IMR-90 (cell line): ENCODE measurements around the gene BRAT1. TPM values are rescaled to one million over a fixed set of nuclear protein-coding genes. Genes with fewer than 3 reads are reported as not detected.
A peak's percentile ranks its signal among the peaks of the same experiment; 100 is the strongest.

ENCODE experiments used
- ATAC-seq: fragments of 200-7000 bp; cut with Tn5 transposase; 2 replicates; pipeline ENCODE4 v1.9.1; 2020; ENCODE audit warnings: low read depth, mild to moderate bottlenecking, moderate library complexity
- BruUV-seq: library from RNA; stranded (reverse); fragments of 400-500 nt; replicated peaks from 2 replicates; lab custom pipeline; 2021; lab: Mats Ljungman, UMichigan
- CTCF ChIA-PET: fragments of 300-600 bp; formaldehyde crosslinking; extraction: SDS; loops from one replicate; lab custom pipeline; 2021; ENCODE audit warnings: antibody characterized with exemption; lab: Yijun Ruan, JAX
- POLR2A ChIA-PET: fragments of 300-600 bp; sonication (Branson Sonifier 250); formaldehyde crosslinking; loops from one replicate; lab custom pipeline; 2022; ENCODE audit warnings: antibody characterized with exemption; ENCODE audit not compliant: unreplicated experiment; lab: Charles Lee
- DNase-seq: peaks from one replicate; pipeline ENCODE4 v3.0.0; 2013
- H2AFZ ChIP-seq: replicated peaks from 2 replicates; pipeline ENCODE3; 2013; ENCODE audit warnings: low read length, mild to moderate bottlenecking; ENCODE audit not compliant: poor library complexity
- H2AK5ac ChIP-seq: 2 replicates; pipeline ENCODE4 v1.6.1; 2013; ENCODE audit warnings: low read depth, low read length, inconsistent platforms
- H2AK9ac ChIP-seq: replicated peaks from 2 replicates; pipeline ENCODE3; 2013; ENCODE audit warnings: mild to moderate bottlenecking, low read depth, low read length, moderate library complexity; ENCODE audit not compliant: poor library complexity
- H2BK120ac ChIP-seq: 2 replicates; pipeline ENCODE4 v1.6.1; 2013; ENCODE audit warnings: low read depth, low read length, inconsistent platforms
- H2BK15ac ChIP-seq: 3 replicates; pipeline ENCODE4 v1.6.1; 2013; ENCODE audit warnings: low read depth, low read length, inconsistent platforms
- H2BK20ac ChIP-seq: 2 replicates; pipeline ENCODE4 v1.6.1; 2013; ENCODE audit warnings: low read depth, mild to moderate bottlenecking, inconsistent platforms, low read length, moderate library complexity
- H2BK5ac ChIP-seq: 2 replicates; pipeline ENCODE4 v1.6.1; 2013; ENCODE audit warnings: mild to moderate bottlenecking, low read depth, low read length, inconsistent platforms; ENCODE audit not compliant: poor library complexity, severe bottlenecking
- H3K14ac ChIP-seq: replicated peaks from 2 replicates; pipeline ENCODE4 v1.6.1; 2013; ENCODE audit warnings: low read depth, low read length, inconsistent platforms
- H3K18ac ChIP-seq: 2 replicates; pipeline ENCODE4 v1.6.1; 2013; ENCODE audit warnings: low read depth, low read length, control low read depth
- H3K23ac ChIP-seq: 2 replicates; pipeline ENCODE4 v1.6.1; 2013; ENCODE audit warnings: low read depth, low read length, inconsistent platforms
- H3K27ac ChIP-seq: 2 replicates; pipeline ENCODE4 v1.5.1; 2013; ENCODE audit warnings: mild to moderate bottlenecking, control low read depth, low read length; ENCODE audit not compliant: insufficient read depth
- H3K27me3 ChIP-seq: 2 replicates; pipeline ENCODE4 v1.6.1; 2013; ENCODE audit warnings: low read length; ENCODE audit not compliant: control insufficient read depth, insufficient read depth
- H3K36me3 ChIP-seq: 2 replicates; pipeline ENCODE4 v1.6.1; 2013; ENCODE audit warnings: low read length, mixed read lengths; ENCODE audit not compliant: control insufficient read depth, insufficient read depth
- H3K4ac ChIP-seq: 2 replicates; pipeline ENCODE4 v1.6.1; 2013; ENCODE audit warnings: low read depth, low read length, inconsistent platforms
- H3K4me1 ChIP-seq: 2 replicates; pipeline ENCODE4 v1.6.1; 2013; ENCODE audit warnings: low read length, mixed read lengths; ENCODE audit not compliant: control insufficient read depth, insufficient read depth
- H3K4me2 ChIP-seq: 2 replicates; pipeline ENCODE4 v1.6.1; 2013; ENCODE audit warnings: low read depth, mild to moderate bottlenecking, control low read depth, low read length, moderate library complexity
- H3K4me3 ChIP-seq: 2 replicates; pipeline ENCODE4 v1.5.1; 2013; ENCODE audit warnings: low read depth, mild to moderate bottlenecking, control low read depth, low read length, moderate library complexity; ENCODE audit not compliant: insufficient read depth
- H3K56ac ChIP-seq: 2 replicates; pipeline ENCODE4 v1.6.1; 2013; ENCODE audit warnings: low read length, inconsistent platforms; ENCODE audit not compliant: insufficient read depth; ENCODE audit errors: extremely low read depth
- H3K79me1 ChIP-seq, 2 experiments: 2 replicates each; pipeline ENCODE4 v1.6.1; 2013; ENCODE audit warnings: low read length in 2 of 2, inconsistent platforms in 1 of 2, low read depth in 1 of 2
- H3K9ac ChIP-seq: 2 replicates; pipeline ENCODE4 v1.6.1; 2013; ENCODE audit warnings: low read depth, low read length, control low read depth
- H3K9me1 ChIP-seq: 2 replicates; pipeline ENCODE4 v1.6.1; 2013; ENCODE audit warnings: low read length, inconsistent platforms; ENCODE audit not compliant: insufficient read depth
- H3K9me3 ChIP-seq: 2 replicates; pipeline ENCODE4 v1.6.1; 2013; ENCODE audit warnings: low read length; ENCODE audit not compliant: control insufficient read depth, insufficient read depth
- H4K20me1 ChIP-seq: 2 replicates; pipeline ENCODE4 v1.6.1; 2013; ENCODE audit warnings: low read length, inconsistent platforms; ENCODE audit not compliant: insufficient read depth
- H4K5ac ChIP-seq: 2 replicates; pipeline ENCODE4 v1.6.1; 2013; ENCODE audit warnings: mild to moderate bottlenecking, low read depth, low read length, control low read depth
- H4K8ac ChIP-seq, 2 experiments: 2 replicates each; pipeline ENCODE4 v1.6.1; 2013; ENCODE audit warnings: low read depth in 2 of 2, low read length in 2 of 2, control low read depth in 1 of 2, inconsistent platforms in 1 of 2
- H4K91ac ChIP-seq: 2 replicates; pipeline ENCODE4 v1.6.1; 2013; ENCODE audit warnings: low read depth, low read length, inconsistent platforms; ENCODE audit not compliant: insufficient read depth
- CHD1 ChIP-seq: IDR thresholded peaks from 2 replicates; pipeline ENCODE4 v1.6.1; 2012; ENCODE audit warnings: low read depth, low read length, improper control_type of control experiment
- POLR2A ChIP-seq: IDR thresholded peaks from 2 replicates; pipeline ENCODE4 v1.6.1; 2012; ENCODE audit warnings: mild to moderate bottlenecking, low read depth, low read length
- RCOR1 ChIP-seq: IDR thresholded peaks from 2 replicates; pipeline ENCODE4 v1.6.1; 2012; ENCODE audit warnings: mild to moderate bottlenecking, low read length, improper control_type of control experiment; ENCODE audit not compliant: insufficient replicate concordance
- RFX5 ChIP-seq: IDR thresholded peaks from 2 replicates; pipeline ENCODE4 v1.8.0; 2012; ENCODE audit warnings: low read depth, mild to moderate bottlenecking, low read length, moderate library complexity
- SMC3 ChIP-seq: fragments of 150-350 bp; IDR thresholded peaks from 2 replicates; pipeline ENCODE4 v1.6.1; 2016; ENCODE audit warnings: low read depth, mild to moderate bottlenecking, antibody characterized with exemption, low read length, moderate library complexity
- WGBS, 2 experiments: methylation state at CpG; one replicate each; pipeline versions ENCODE4 v1.1.5 to v1.1.7; 2013; ENCODE audit warnings: missing lambda C conversion rate in 2 of 2; ENCODE audit not compliant: insufficient read length in 1 of 2; ENCODE audit errors: extremely low coverage in 2 of 2; 5-methylcytosine and 5-hydroxymethylcytosine counted together
- dilution Hi-C: fragments of 300-500 bp; cut with HindIII; formaldehyde crosslinking; loops from one replicate; pipeline ENCODE4 v1.14.3; 2018; ENCODE audit warnings: low sequenced_read_pairs; ENCODE audit not compliant: unreplicated experiment
- in situ Hi-C: fragments of 300-500 bp; cut with MboI; formaldehyde crosslinking; loops from 3 replicates; pipeline ENCODE4 v1.14.3; 2019; ENCODE audit warnings: low sequenced_read_pairs, inconsistent platforms, mixed read lengths
- intact Hi-C: fragments of 100-400 bp; cut with micrococcal nuclease; formaldehyde crosslinking; loops from 2 replicates; pipeline ENCODE4 v1.10.0; 2022
- polyA plus RNA-seq, 3 experiments: library from polyadenylated mRNA; depleted of rRNA; stranded (reverse); fragments of >200 nt; gene quantifications; 2 replicates each; pipeline ENCODE4 v1.2.3, GENCODE V29; 2012; ENCODE audit warnings: low replicate concordance in 1 of 3
- total RNA-seq: library from RNA; depleted of rRNA; stranded (reverse); fragments of >200 nt; gene quantifications from 2 replicates; pipeline ENCODE4 v1.2.3, GENCODE V29; 2012

BRAT1 gene
- total and polyA plus RNA-seq, 2 of the 4 experiments (the other 2 are of a cell fraction): 6.8 to 21.9 TPM

DNA sequence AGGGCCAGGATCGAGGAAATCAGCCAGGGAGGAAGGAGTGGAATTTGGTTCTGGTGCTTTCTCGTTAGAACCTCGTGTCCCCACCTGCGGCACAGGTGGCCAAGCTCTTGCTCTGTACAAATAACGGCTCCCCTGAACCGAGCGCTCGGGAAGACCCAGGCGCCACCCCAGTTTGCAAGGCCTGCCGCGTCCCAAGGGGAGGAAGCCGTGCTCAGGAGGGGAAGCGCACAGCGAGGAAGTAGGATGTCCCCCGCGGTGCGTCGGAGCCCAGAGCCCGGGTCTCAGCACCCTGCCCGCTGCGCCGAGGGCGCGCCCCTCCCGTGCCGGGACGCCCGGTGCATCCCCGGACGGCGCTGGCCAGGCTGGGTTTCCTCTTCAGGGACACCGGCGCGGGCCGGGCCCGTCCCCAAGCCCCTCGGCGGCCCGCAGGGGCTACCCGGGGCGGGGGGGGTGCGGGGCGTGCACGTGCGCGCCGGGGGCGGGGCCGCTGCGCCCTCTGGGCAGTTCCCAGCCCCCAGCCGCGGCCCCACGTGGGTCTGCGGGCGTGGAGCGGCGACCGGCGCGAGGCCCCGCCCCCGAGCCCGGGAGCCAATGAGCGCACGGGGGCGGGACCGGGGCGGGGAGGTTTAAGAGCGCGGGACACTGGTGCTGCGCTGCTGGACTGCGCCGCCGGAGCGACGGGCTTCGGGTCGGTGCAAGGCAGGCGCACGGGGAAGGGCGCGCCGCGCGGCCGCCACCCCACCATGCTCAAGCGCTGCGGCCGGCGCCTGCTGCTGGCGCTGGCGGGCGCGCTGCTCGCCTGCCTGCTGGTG, 36.0 kb downstream of the BRAT1 start, which contains the start of gene LFNG (continued):
- TF ChIP-seq SMC3: no peak
- TF ChIP-seq CHD1: no peak

DNA sequence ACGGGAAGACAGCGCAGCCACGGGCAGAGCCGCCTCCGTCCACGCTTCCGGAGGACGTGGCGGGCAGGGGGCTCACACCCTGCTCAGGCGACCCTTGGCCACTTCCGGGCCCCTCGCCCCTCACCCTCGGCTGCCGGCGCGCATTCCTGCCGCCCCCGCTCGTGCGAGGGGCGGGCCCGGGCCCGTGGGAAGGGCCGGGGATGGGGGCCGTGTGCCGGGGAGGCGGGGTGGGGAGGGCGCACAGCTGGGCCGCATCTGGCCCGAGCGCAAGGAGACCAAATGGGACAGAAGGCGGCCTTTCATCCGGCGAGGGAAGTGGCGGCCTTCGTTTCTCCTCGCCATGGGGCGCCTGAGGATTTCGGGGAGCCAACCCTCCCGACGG, 36.6 kb downstream of the BRAT1 start:
- Histone ChIP-seq H2BK15ac (peak overlapping the region; percentile 83; the same call in 1 of the 3 replicates), H3K18ac (no peak overlapping the region), H3K27me3 (no peaks in the 10 kb centered on the region), H2AK9ac (peak overlapping the region; percentile 83), H2BK5ac (no peak overlapping the region), H3K23ac (peak overlapping the region; percentile 31; the same call in 1 of the 2 replicates), H3K79me1 (peaks cover 0 to 8% of the 10 kb centered on the region in 2 experiments; a peak in 2 of 4 replicates), H3K14ac (0 out of 2 replicates have a peak overlapping the region, but pooled peaks have one; percentile 74), H4K5ac (no peak overlapping the region), H3K9me3 (no peaks in the 10 kb centered on the region), H2BK20ac (peak overlapping the region; percentile 72; the same call in 1 of the 2 replicates), H3K27ac (no peak overlapping the region), H4K20me1 (0 out of 2 replicates have a peak, but pooled peaks cover 9% of the 10 kb centered on the region), H3K9me1 (peaks cover 16% of the 10 kb centered on the region), H3K36me3 (no peaks in the 10 kb centered on the region), H2AFZ (peak overlapping the region; percentile 89), H2AK5ac (peak overlapping the region; percentile 92; the same call in 1 of the 2 replicates), H3K4me1 (peaks cover 28% of the 10 kb centered on the region), H3K4ac (peak overlapping the region; percentile 92), H4K91ac (peak overlapping the region; percentile 46), H3K9ac (no peak overlapping the region), H3K4me2 (peak overlapping the region; percentile 87; the same call in 1 of the 2 replicates), H3K4me3 (no peak overlapping the region), H4K8ac (peak overlapping the region; percentile 71 to 85; a peak in 3 of 4 replicates), H2BK120ac (peak overlapping the region; percentile 92; the same call in 1 of the 2 replicates), H3K56ac (no peak overlapping the region)
- intact Hi-C loops: no loop called here
- TF ChIP-seq SMC3: no peak
- no peak for TF ChIP-seq RFX5
- no peak for TF ChIP-seq CHD1
- TF ChIP-seq POLR2A: no peak
- no peak for TF ChIP-seq RCOR1
- in situ Hi-C loops: no loop called here
- WGBS, 2 experiments: 35% methylated on average over 8 of the region's 41 CpGs; no CpG with 5 or more reads in 1 of the 2 experiments
- dilution Hi-C loops: no loop called here
- BruUV-seq: no TSS peak
- CTCF ChIA-PET: no interaction called here
- ATAC-seq (no peak), DNase-seq (no peak)
- POLR2A ChIA-PET: no interaction called here
